Activated T-helper 2 cell treated with anti-CD3 and anti-CD28 coated beads, Interferon-gamma antibody, Interleukin-2, Interleukin-4, amounts not matched to agents 10 μg/mL and 5 μg/mL and 100 μg/mL, durations not matched to agents 14 hours and 24 hours and 36 hours (primary cell): ENCODE data around the gene AGO3. TPM values are rescaled to one million over a fixed set of nuclear protein-coding genes. Genes with fewer than 3 reads are reported as not detected.

Experiments
- DNase-seq: peaks from one replicate; pipeline ENCODE4 v3.0.0; 2021; ENCODE audit warnings: low spot score
- H3K27ac Mint-ChIP-seq: one replicate; pipeline ENCODE4 v1.8.0; 2021; ENCODE audit warnings: mixed read lengths
- H3K27me3 Mint-ChIP-seq: one replicate; pipeline ENCODE4 v1.8.0; 2021; ENCODE audit warnings: low read depth, mixed read lengths
- H3K36me3 Mint-ChIP-seq: one replicate; pipeline ENCODE4 v1.8.0; 2021; ENCODE audit warnings: low read depth, mixed read lengths
- H3K4me1 Mint-ChIP-seq: one replicate; pipeline ENCODE4 v1.8.0; 2021; ENCODE audit warnings: low read depth, mixed read lengths
- H3K4me3 Mint-ChIP-seq: one replicate; pipeline ENCODE4 v1.8.0; 2021; ENCODE audit warnings: low read depth, mild to moderate bottlenecking, moderate library complexity, mixed read lengths
- H3K9me3 Mint-ChIP-seq: one replicate; pipeline ENCODE4 v1.8.0; 2021; ENCODE audit warnings: mixed read lengths
- intact Hi-C: fragments of 100-400 bp; cut with micrococcal nuclease; formaldehyde crosslinking; loops from one replicate; pipeline ENCODE4 v1.15.1; 2023
- total RNA-seq: library from RNA; stranded (reverse); gene quantifications from 2 replicates; pipeline ENCODE4 v1.2.3, GENCODE V29; 2022

Gene AGO3
- total RNA-seq, 1 donor from 2014 or later = 21.2 TPM

GRCh38 chr1:36098650-36099365 lies 167.9 kb downstream of the AGO3 start:
- no peak overlapping the region for H3K4me3 Mint-ChIP-seq
- no peak for DNase-seq
- H3K27me3 Mint-ChIP-seq = no peaks in the 10 kb centered on the region
- peaks cover 12% of the 10 kb centered on the region for H3K36me3 Mint-ChIP-seq
- H3K27ac Mint-ChIP-seq = no peak overlapping the region
- no peaks in the 10 kb centered on the region for H3K9me3 Mint-ChIP-seq
- peaks cover 3% of the 10 kb centered on the region for H3K4me1 Mint-ChIP-seq
- intact Hi-C loops = loop anchor here (1.0 to 5.0 kb wide), 3 partner anchors 35 to 188 kb away; no protein-coding TSS in a partner anchor

- peaks cover 3% of the 10 kb centered on the region for H3K4me1 Mint-ChIP-seq
Measured at GRCh38 chr1:36099681-36100341, 168.9 kb downstream of the AGO3 start.

GRCh38 chr1:36100376-36100775 lies 169.5 kb downstream of the AGO3 start:
- intact Hi-C loops = loop anchor here (1.0 to 2.0 kb wide), 2 partner anchors 49 to 320 kb away; partner anchors contain the start of gene TRAPPC3
- Mint-ChIP-seq H3K36me3 (no peaks in the 10 kb centered on the region), H3K9me3 (no peaks in the 10 kb centered on the region), H3K27ac (no peak overlapping the region), H3K4me3 (no peak overlapping the region), H3K4me1 (peaks cover 3% of the 10 kb centered on the region), H3K27me3 (no peaks in the 10 kb centered on the region)
- no peak for DNase-seq

More at GRCh38 chr1:36099681-36100341, 168.9 kb downstream of the AGO3 start:
- intact Hi-C loops = loop anchor here (1.0 to 5.0 kb wide), 5 partner anchors 34 to 321 kb away; partner anchors contain the start of gene TRAPPC3
- Mint-ChIP-seq H3K27me3 (no peaks in the 10 kb centered on the region), H3K4me3 (no peak overlapping the region), H3K36me3 (peaks cover 4% of the 10 kb centered on the region), H3K9me3 (no peaks in the 10 kb centered on the region), H3K27ac (no peak overlapping the region)
- DNase-seq = peak; percentile 63

GRCh38 chr1:36101546-36101945 lies 170.6 kb downstream of the AGO3 start:
- H3K9me3 Mint-ChIP-seq = no peaks in the 10 kb centered on the region
- DNase-seq = no peak
- peaks cover 3% of the 10 kb centered on the region for H3K4me1 Mint-ChIP-seq
- no peaks in the 10 kb centered on the region for H3K36me3 Mint-ChIP-seq
- no peaks in the 10 kb centered on the region for H3K27me3 Mint-ChIP-seq
- intact Hi-C loops = loop anchor here (2.0 kb wide), 1 partner anchor 319 kb away; no protein-coding TSS in a partner anchor
- no peak overlapping the region for H3K4me3 Mint-ChIP-seq
- no peak overlapping the region for H3K27ac Mint-ChIP-seq

GRCh38 chr1:36106269-36106668 lies 175.4 kb downstream of the AGO3 start:
- intact Hi-C loops = no loop called here
- H3K27ac Mint-ChIP-seq = no peak overlapping the region
- peaks cover 10% of the 10 kb centered on the region for H3K4me1 Mint-ChIP-seq
- no peaks in the 10 kb centered on the region for H3K36me3 Mint-ChIP-seq
- no peak overlapping the region for H3K4me3 Mint-ChIP-seq
- no peak for DNase-seq
- H3K9me3 Mint-ChIP-seq = no peaks in the 10 kb centered on the region
- H3K27me3 Mint-ChIP-seq = no peaks in the 10 kb centered on the region

GRCh38 chr1:36107394-36107793 lies 176.5 kb downstream of the AGO3 start:
- Mint-ChIP-seq H3K9me3 (no peaks in the 10 kb centered on the region), H3K4me3 (no peak overlapping the region), H3K36me3 (no peaks in the 10 kb centered on the region), H3K4me1 (peaks cover 12% of the 10 kb centered on the region), H3K27me3 (no peaks in the 10 kb centered on the region), H3K27ac (no peak overlapping the region)
- intact Hi-C loops = no loop called here
- no peak for DNase-seq

GRCh38 chr1:36108314-36108713 lies 177.4 kb downstream of the AGO3 start:
- Mint-ChIP-seq H3K4me1 (peaks cover 12% of the 10 kb centered on the region), H3K9me3 (no peaks in the 10 kb centered on the region), H3K36me3 (no peaks in the 10 kb centered on the region), H3K27ac (no peak overlapping the region), H3K27me3 (no peaks in the 10 kb centered on the region), H3K4me3 (no peak overlapping the region)
- DNase-seq = no peak
- intact Hi-C loops = no loop called here

- intact Hi-C loops = no loop called here
- peak; percentile 29 for DNase-seq
- no peaks in the 10 kb centered on the region for H3K9me3 Mint-ChIP-seq
- no peaks in the 10 kb centered on the region for H3K36me3 Mint-ChIP-seq
- H3K4me1 Mint-ChIP-seq = peaks cover 12% of the 10 kb centered on the region
- H3K4me3 Mint-ChIP-seq = no peak overlapping the region
- H3K27ac Mint-ChIP-seq = peak overlapping the region; percentile 70
- no peaks in the 10 kb centered on the region for H3K27me3 Mint-ChIP-seq
Measured at GRCh38 chr1:36109041-36109679, 178.3 kb downstream of the AGO3 start.

- no peak for DNase-seq
- Mint-ChIP-seq H3K4me1 (peaks cover 12% of the 10 kb centered on the region), H3K27me3 (no peaks in the 10 kb centered on the region), H3K9me3 (no peaks in the 10 kb centered on the region), H3K36me3 (no peaks in the 10 kb centered on the region), H3K27ac (peak overlapping the region; percentile 42), H3K4me3 (no peak overlapping the region)
- intact Hi-C loops = no loop called here
Measured at GRCh38 chr1:36111151-36111550, 180.2 kb downstream of the AGO3 start.

GRCh38 chr1:36112823-36113222 lies 181.9 kb downstream of the AGO3 start:
- no peaks in the 10 kb centered on the region for H3K36me3 Mint-ChIP-seq
- H3K9me3 Mint-ChIP-seq = no peaks in the 10 kb centered on the region
- DNase-seq = no peak
- no peaks in the 10 kb centered on the region for H3K27me3 Mint-ChIP-seq
- intact Hi-C loops = no loop called here
- peaks cover 12% of the 10 kb centered on the region for H3K4me1 Mint-ChIP-seq
- H3K4me3 Mint-ChIP-seq = no peak overlapping the region
- H3K27ac Mint-ChIP-seq = no peak overlapping the region

GRCh38 chr1:36114371-36114770 lies 183.5 kb downstream of the AGO3 start:
- Mint-ChIP-seq H3K27ac (no peak overlapping the region), H3K4me1 (peaks cover 5% of the 10 kb centered on the region), H3K36me3 (no peaks in the 10 kb centered on the region), H3K4me3 (no peak overlapping the region), H3K9me3 (no peaks in the 10 kb centered on the region), H3K27me3 (no peaks in the 10 kb centered on the region)
- DNase-seq = no peak
- intact Hi-C loops = no loop called here

- intact Hi-C loops = no loop called here
- Mint-ChIP-seq H3K27me3 (no peaks in the 10 kb centered on the region), H3K36me3 (no peaks in the 10 kb centered on the region), H3K27ac (no peak overlapping the region), H3K9me3 (no peaks in the 10 kb centered on the region), H3K4me1 (peaks cover 4% of the 10 kb centered on the region), H3K4me3 (no peak overlapping the region)
- no peak for DNase-seq
Measured at GRCh38 chr1:36115200-36115669, 184.3 kb downstream of the AGO3 start.

GRCh38 chr1:36115931-36116330 lies 185.0 kb downstream of the AGO3 start:
- H3K4me1 Mint-ChIP-seq = peaks cover 4% of the 10 kb centered on the region
- no peaks in the 10 kb centered on the region for H3K27me3 Mint-ChIP-seq
- H3K27ac Mint-ChIP-seq = no peak overlapping the region
- no peaks in the 10 kb centered on the region for H3K36me3 Mint-ChIP-seq
- intact Hi-C loops = no loop called here
- H3K4me3 Mint-ChIP-seq = no peak overlapping the region
- no peak for DNase-seq
- H3K9me3 Mint-ChIP-seq = no peaks in the 10 kb centered on the region
